ENCODE results near the gene PLA2G10.
"Not testable (repeated sequence)": the region's sequence is repeated elsewhere in the genome, so short reads cannot be mapped to it uniquely, and the experiment has no call there.

- not testable (repeated sequence) for TF ChIP-seq CTCF (conservative IDR thresholded peaks at IDR 0.05 in 1 of 2, IDR thresholded peaks at IDR 0.05 in 1 of 2; ENCODE audit: low read depth in 1 of 2, low read length in 2 of 2); EZH2 (IDR thresholded peaks at IDR 0.05; ENCODE audit: low read length, missing control alignments)
Measured at GRCh38 chr16:14636951-14637240, 57.2 kb downstream of the PLA2G10 start.

All from fibroblast of lung (primary cell).